ENCODE measurements around the gene COA8. TPM values are rescaled to one million over a fixed set of nuclear protein-coding genes. Genes with fewer than 3 reads are reported as not detected.

COA8 gene
- total and polyA plus RNA-seq, 2 of the 8 experiments (the other 6 are each of a cell fraction or from before 2014, with no cell fraction given): 7.1 to 35.5 TPM

DNA sequence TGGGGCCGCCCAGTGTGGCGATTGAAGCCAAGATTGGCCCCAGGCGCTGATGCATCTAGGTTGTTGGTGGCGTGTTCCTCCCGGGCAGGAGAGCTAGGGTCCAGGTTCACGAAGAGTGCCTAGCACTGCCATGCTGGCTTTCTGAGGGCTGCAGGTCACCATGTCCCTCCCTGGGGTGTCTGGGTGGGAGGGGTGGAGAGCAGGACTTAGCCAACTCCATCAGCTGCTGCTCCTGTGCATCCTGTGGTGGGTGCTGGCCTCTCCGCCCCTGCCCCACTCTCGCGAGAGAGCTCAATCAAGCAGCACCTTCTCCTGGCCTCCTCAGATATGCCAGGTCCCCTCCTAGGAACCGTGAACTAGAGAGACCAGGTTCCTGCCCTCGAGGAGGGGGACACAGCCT is 31.9 kb upstream of the COA8 start:
- no peak for FAIRE-seq
- no peak overlapping the region for H2BK120ac ChIP-seq (replicated peaks; ENCODE audit: low read depth, low read length)
- CTCF ChIA-PET (ENCODE audit: partially characterized antibody): interaction anchor here (1.1 to 28.8 kb wide), 3 partner anchors 16 to 426 kb away, joined by 3 to 921 read pairs (median 230); partner anchors contain the start of gene CKB

More for the DNA sequence above, 31.9 kb upstream of the COA8 start:
- H3K79me2 ChIP-seq (ENCODE audit: control insufficient read depth in 1 of 2, insufficient read depth in 2 of 2, low read length in 2 of 2): peaks cover 5 to 20% of the 10 kb centered on the region in 2 experiments; a peak in 3 of 4 replicates
- H3K23me2 ChIP-seq (ENCODE audit: low read depth, low read length): peaks cover 8% of the 10 kb centered on the region; the same call in 1 of the 2 replicates
- no peak overlapping the region; a peak in 1 of 4 replicates for H3K4me2 ChIP-seq (ENCODE audit: insufficient read depth in 1 of 2, low read depth in 2 of 2, low read length in 2 of 2)
- no peak overlapping the region for H2BK15ac ChIP-seq (ENCODE audit: low read length)
- H3K27me3 ChIP-seq (replicated peaks in 1 of 4; ENCODE audit: control insufficient read depth in 3 of 4, extremely low read depth in 1 of 4, insufficient read depth in 3 of 4, low read length in 3 of 4): peaks cover 0 to 5% (median 0%) of the 10 kb centered on the region in 4 experiments; a peak in 2 of 7 replicates
- DNase-seq (ENCODE audit: low read depth in 1 of 2, low spot score in 2 of 2): no peak
- no peak overlapping the region for H2AFZ ChIP-seq (ENCODE audit: low read length)
- H3K4ac ChIP-seq (replicated peaks; ENCODE audit: insufficient read length, low read depth, low read length): no peak overlapping the region
- H3K14ac ChIP-seq (ENCODE audit: insufficient read length): no peak overlapping the region
- H4K8ac ChIP-seq (ENCODE audit: extremely low read depth, insufficient read depth, low read length): no peak overlapping the region
- H3K27ac ChIP-seq (ENCODE audit: low read depth, low read length): no peak overlapping the region
- H4K20me1 ChIP-seq (replicated peaks in 1 of 2; ENCODE audit: control insufficient read depth in 1 of 2, insufficient read depth in 2 of 2, low read length in 2 of 2): peaks cover 13 to 37% of the 10 kb centered on the region in 2 experiments
- peaks cover 24% of the 10 kb centered on the region for H3K79me1 ChIP-seq (ENCODE audit: low read depth, low read length)
- peaks cover 0 to 12% (median 10%) of the 10 kb centered on the region in 4 experiments; a peak in 6 of 7 replicates for H3K4me1 ChIP-seq (replicated peaks in 1 of 4; ENCODE audit: control insufficient read depth in 3 of 4, insufficient read depth in 4 of 4, low read length in 3 of 4)
- no peak overlapping the region for H3K9ac ChIP-seq (replicated peaks in 1 of 4; ENCODE audit: extremely low read depth in 1 of 4, low read depth in 3 of 4, low read length in 3 of 4)
- POLR2A ChIA-PET (ENCODE audit: partially characterized antibody): interaction anchor here (0.6 to 29.8 kb wide), 8 partner anchors 10 to 103 kb away, joined by 3 to 844 read pairs (median 6); partner anchors contain the start of genes BAG5 and CKB
- TF ChIP-seq, protein P1, sequence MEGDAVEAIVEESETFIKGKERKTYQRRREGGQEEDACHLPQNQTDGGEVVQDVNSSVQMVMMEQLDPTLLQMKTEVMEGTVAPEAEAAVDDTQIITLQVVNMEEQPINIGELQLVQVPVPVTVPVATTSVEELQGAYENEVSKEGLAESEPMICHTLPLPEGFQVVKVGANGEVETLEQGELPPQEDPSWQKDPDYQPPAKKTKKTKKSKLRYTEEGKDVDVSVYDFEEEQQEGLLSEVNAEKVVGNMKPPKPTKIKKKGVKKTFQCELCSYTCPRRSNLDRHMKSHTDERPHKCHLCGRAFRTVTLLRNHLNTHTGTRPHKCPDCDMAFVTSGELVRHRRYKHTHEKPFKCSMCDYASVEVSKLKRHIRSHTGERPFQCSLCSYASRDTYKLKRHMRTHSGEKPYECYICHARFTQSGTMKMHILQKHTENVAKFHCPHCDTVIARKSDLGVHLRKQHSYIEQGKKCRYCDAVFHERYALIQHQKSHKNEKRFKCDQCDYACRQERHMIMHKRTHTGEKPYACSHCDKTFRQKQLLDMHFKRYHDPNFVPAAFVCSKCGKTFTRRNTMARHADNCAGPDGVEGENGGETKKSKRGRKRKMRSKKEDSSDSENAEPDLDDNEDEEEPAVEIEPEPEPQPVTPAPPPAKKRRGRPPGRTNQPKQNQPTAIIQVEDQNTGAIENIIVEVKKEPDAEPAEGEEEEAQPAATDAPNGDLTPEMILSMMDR (IDR thresholded peaks at IDR 0.05; ENCODE audit: control extremely low read depth in 1 of 3, insufficient read depth in 1 of 3, low read depth in 1 of 3, low read length in 3 of 3): no peak
- TF ChIP-seq KDM4A (IDR thresholded peaks at IDR 0.05; ENCODE audit: low read depth, low read length, severe bottlenecking) (no peak), RAD21 (IDR thresholded peaks at IDR 0.05 in 1 of 2, conservative IDR thresholded peaks at IDR 0.05 in 1 of 2; ENCODE audit: low read depth in 2 of 2, low read length in 2 of 2) (no peak), CTBP2 (IDR thresholded peaks at IDR 0.05; ENCODE audit: borderline replicate concordance, insufficient read depth, insufficient read length, low read length) (no peak)
- H3K56ac ChIP-seq (replicated peaks; ENCODE audit: insufficient read length, low read depth, low read length): no peak overlapping the region
- no peak overlapping the region for H2BK20ac ChIP-seq (ENCODE audit: low read length)
- no peak overlapping the region for H2BK12ac ChIP-seq (ENCODE audit: low read depth, low read length)
- H2BK5ac ChIP-seq (ENCODE audit: low read depth, low read length): no peak overlapping the region
- 91% methylated on average over 11 of the region's 11 CpGs; no CpG with 5 or more reads in 1 of the 2 experiments for WGBS, 2 experiments (ENCODE audit: extremely low coverage in 1 of 2, insufficient coverage in 1 of 2, insufficient read length in 1 of 2, insufficient replicate concordance in 2 of 2, low coverage in 1 of 2, low lambda C conversion rate in 2 of 2, missing lambda C conversion rate in 1 of 2)
- no peak overlapping the region for H4K5ac ChIP-seq (ENCODE audit: insufficient read length, low read depth, low read length)
- peaks cover 0 to 17% (median 1%) of the 10 kb centered on the region in 4 experiments; a peak in 3 of 8 replicates for H3K36me3 ChIP-seq (ENCODE audit: control insufficient read depth in 2 of 4, insufficient read depth in 4 of 4, low read length in 3 of 4)
- H3K23ac ChIP-seq (ENCODE audit: insufficient read length): no peak overlapping the region
- H3K18ac ChIP-seq (ENCODE audit: extremely low read depth, low read length): no peak overlapping the region
- no peak overlapping the region for H4K91ac ChIP-seq (replicated peaks; ENCODE audit: insufficient read length, low read length)
- H2AK5ac ChIP-seq (ENCODE audit: low read depth, low read length): no peak overlapping the region
- H3K9me3 ChIP-seq (ENCODE audit: insufficient read depth in 2 of 2, low read depth in 1 of 2, low read length in 1 of 2): no peaks in the 10 kb centered on the region
- no peak overlapping the region for H3K4me3 ChIP-seq (ENCODE audit: extremely low read depth in 1 of 4, insufficient read depth in 2 of 4, low read depth in 3 of 4, low read length in 4 of 4)

Data from H1 (cell line).